HG03520 (cell line): Measurements from ENCODE around the gene RAB6C.
"Not testable (repeated sequence)": the region's sequence is repeated elsewhere in the genome, so short reads cannot be mapped to it uniquely, and the experiment has no call there.

ENCODE experiments used
- ATAC-seq: cut with Tn5 transposase; IDR thresholded peaks from one replicate; pipeline ENCODE4 v1.9.1; 2021; ENCODE audit warnings: mild to moderate bottlenecking, moderate library complexity; ENCODE audit not compliant: unreplicated experiment

RAB6C gene

DNA sequence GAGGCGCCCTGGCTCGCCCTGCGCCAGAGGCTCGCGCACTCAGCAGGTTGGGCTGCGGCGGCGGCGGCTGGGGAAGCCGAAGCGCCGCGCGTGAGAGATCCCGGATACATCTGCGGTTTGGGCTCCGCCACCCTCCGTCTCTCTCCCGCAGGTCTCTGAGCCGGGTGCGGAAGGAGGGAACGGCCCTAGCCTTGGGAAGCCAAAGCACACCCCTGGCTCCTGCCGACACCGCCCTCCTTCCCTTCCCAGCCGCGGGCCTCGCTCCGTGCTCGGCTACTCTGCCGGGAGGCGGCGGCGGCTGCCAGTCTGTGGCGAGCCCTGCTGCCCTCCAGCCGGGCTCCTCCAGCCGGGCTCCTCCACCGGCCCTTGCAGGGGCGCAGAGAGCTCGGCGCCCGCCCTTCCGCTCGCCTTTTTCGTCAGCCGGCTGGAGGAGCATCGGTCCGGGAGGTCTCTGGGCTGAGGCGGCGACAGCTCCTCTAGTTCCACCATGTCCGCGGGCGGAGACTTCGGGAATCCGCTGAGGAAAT lies at the start of gene RAB6C:
TSS of gene RAB6C (plus strand) at position 38 of the 527 bp plus-strand sequence. CDS start at position 488, 450 bp downstream.
- ATAC-seq: not testable (repeated sequence)

DNA sequence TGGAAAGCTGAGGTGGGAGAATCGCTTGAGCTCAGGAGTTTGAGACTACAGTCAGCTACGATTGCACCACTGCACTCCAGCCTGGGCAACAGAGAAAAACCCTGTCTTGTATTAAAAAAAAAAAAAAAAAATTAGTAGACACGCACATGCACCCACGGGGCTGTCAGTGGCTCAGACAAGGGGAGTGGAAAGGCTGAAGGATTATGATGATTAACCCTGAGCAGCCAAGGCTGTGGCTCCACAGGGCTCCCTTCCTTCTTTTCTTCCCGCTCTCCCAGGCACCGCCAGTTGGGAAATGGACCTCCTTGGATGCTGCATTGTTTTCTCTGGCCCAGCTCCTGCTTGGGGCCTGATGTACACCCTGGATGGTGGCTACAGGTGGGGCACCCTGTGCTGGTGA lies 49.0 kb upstream of the RAB6C start:
- ATAC-seq: no peak

DNA sequence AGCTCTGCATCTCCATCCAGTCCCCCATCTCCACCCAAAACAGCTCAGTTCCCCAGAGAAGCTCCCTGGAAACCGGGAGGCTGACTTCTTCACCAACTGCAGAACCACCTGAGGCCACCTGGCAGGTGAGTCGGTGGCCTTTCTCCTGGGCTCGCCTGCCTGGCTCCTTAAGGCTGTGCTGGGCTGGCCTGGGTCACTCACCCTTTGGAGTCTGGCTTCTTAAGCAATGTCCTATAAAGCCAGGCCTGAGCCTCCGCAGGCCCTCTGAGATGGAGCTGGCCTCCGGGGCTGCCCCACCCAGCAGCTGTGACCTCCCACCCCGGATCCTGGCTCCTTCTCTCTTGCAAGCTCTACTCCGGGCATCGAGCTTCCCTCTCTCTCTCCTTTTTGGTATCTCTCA lies 46.1 kb upstream of the RAB6C start:
- not testable (repeated sequence) for ATAC-seq

- no peak for ATAC-seq
Measured at GRCh38 chr2:129934044-129934822, 45.2 kb upstream of the RAB6C start.

- no peak for ATAC-seq
Measured at GRCh38 chr2:129935118-129935517, 44.3 kb upstream of the RAB6C start.

GRCh38 chr2:129936334-129936934 lies 43.0 kb upstream of the RAB6C start:
- ATAC-seq: peak; percentile 72

DNA sequence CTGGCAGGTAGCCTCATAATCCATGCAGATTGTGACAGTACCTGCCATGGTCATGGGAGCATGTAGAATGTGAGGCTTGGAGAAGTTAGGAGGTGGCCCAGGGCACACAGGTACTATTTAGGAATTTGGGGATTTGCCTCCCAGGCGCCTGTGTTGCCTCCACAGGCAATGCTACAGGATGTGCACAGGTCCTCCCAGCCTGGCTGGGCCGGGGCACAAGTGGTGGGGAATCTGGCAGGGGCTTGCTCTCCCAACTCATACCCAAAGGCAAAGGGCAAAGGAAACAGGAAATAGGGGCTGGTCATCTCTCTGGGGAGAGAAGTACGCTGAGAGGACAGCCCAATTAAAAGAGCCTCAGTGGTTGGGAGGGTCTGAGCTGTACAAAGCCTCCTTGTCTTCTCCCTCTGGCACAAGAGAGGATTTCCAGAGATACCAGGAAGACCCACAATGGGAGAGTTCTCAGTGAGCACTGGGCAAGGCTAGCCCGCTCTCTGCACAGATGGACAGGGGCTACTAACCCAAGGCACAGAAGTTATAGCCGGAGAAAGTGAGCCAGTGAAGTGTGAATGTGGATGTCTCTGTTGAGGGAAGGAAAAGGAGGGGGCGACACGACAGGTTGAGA lies 40.5 kb upstream of the RAB6C start:
- not testable (repeated sequence) for ATAC-seq

DNA sequence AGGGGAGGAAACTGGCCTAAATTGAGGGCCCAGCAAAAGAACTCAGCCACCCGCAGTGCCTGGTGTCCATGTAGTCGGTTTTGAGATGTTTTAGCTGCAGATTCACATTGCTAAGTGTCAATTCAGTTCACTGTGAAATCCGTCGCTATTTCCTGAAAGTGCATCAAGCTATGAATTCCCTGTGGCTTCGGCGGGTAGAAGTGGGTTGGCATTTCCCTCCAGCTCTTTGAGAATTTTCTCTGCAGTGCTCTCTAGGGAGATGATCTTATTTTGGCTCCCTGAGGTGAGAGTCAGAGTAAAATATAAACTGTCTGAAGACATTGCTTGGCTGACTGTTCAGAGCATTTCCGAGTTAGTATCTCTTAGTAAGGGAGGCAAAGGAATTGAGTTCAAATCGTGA lies 36.0 kb upstream of the RAB6C start:
- ATAC-seq: not testable (repeated sequence)

GRCh38 chr2:129945557-129945956 lies 33.9 kb upstream of the RAB6C start:
- no peak for ATAC-seq

GRCh38 chr2:129947712-129948111 lies 31.8 kb upstream of the RAB6C start:
- not testable (repeated sequence) for ATAC-seq

DNA sequence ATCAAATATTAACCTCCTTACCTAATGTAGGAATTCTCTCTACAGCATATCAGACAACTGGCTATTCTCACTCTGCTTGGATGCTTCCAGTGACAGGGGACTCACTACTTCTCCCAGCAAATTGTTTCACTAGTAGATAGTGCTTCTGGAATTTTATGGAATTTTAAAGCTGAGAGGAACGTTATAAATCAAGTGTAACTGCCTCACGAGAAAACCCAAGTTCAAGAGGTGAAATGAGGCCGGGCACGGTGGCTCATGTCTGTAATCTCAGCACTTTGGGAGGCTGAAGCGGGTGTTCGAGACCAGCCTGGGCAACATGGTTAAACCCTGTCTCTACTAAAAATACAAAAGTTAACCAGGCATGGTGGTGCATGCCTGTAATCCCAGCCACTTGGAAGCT lies 23.3 kb upstream of the RAB6C start:
- ATAC-seq: not testable (repeated sequence)

- ATAC-seq: no peak
Measured at GRCh38 chr2:129957891-129958290, 21.6 kb upstream of the RAB6C start.

GRCh38 chr2:129958736-129959135 lies 20.7 kb upstream of the RAB6C start:
- ATAC-seq: not testable (repeated sequence)

- not testable (repeated sequence) for ATAC-seq
Measured at GRCh38 chr2:129968605-129969004, 10.9 kb upstream of the RAB6C start.

DNA sequence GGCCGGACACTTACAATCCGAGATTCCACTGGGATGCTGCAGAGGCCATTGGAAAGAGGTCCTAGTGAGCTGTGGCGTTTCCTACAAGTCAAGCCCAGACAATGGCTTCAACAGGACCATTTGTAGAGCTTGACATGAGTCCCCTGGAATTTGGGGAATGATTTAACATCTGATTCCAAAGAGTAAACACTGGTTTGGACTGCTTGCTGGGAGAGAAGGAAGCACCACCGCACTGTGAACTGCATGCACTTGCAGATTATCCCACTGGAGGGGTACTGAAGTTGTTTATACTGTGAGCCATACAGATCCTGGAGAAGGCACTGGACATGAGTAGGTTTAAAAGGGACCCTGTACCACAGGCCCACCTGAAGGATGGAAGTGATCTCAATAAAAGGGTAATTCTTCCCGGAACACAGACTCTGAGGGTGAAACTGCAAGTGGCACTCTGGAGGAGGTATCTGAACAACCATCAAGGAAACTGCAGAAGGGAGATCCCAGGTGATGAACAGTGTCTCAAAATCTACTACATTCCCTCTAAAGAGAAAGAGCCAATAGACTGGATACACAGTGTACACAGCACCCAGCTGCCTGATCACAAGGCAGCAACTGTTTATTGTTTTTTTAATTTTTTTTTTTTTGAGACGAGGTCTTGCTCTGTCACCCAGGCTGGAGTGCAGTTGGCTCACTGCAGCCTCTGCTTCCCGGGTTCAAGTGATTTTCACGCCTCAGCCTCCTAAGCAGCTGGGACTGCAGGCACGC lies 4.3 kb upstream of the RAB6C start:
- ATAC-seq: no peak

GRCh38 chr2:129976969-129977368 lies 2.5 kb upstream of the RAB6C start:
- ATAC-seq: not testable (repeated sequence)

DNA sequence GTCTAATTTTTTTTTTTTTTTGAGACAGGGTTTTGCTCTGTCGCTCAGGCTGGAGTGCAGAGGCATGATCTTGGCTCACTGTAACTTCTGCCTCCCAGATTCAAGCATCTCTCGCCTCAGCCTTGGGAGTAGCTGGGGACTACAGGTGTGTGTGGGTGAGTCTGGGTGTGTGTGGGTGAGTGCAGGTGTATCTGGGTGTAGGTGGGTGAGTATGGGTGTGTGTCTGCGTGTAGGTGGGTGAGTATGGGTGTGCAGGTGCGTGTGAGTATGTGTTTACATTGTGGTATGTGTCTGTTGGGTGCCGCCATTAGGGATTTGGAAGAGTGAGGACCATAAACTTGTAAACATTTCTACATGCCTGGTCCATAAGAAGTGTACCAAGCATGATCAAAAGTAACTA lies 1.5 kb upstream of the RAB6C start:
- ATAC-seq: no peak

GRCh38 chr2:129980246-129980645 lies 780 bp downstream of the RAB6C start:
- ATAC-seq: peak; percentile 67

GRCh38 chr2:129981689-129982088 lies 2.2 kb downstream of the RAB6C start:
- not testable (repeated sequence) for ATAC-seq

DNA sequence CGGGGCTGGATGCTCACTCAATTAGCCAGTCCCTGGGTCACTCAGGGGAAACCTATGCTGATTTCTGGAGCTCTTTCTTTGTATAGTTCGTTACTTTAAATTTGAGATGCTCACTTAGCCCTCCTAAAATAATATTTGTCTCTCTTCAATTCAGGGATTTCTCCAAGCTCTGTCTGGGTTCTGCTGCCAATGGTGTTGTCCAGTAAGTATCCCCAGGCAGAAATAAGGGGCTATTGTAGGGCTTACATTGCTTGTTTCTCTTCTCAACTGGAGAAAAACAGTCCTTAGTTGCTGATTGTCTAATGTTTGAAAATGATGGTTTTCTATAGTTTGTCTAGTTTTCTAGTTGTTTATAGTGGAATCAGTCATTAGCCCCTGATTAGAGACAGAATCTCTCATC lies 5.0 kb downstream of the RAB6C start:
- no peak for ATAC-seq
